CD14-positive monocyte (primary cell): ENCODE results near the gene DDAH1. TPM values are rescaled to one million over a fixed set of nuclear protein-coding genes. Genes with fewer than 3 reads are reported as not detected.

Experiments
- DNase-seq, 3 donors: peaks; one replicate each; pipeline ENCODE4 v3.0.0-alpha.2; 2011 to 2022
- H2AFZ ChIP-seq: 2 replicates; pipeline ENCODE4 v1.6.0; 2012; ENCODE audit warnings: mild to moderate bottlenecking, low read depth, low read length, inconsistent platforms; ENCODE audit not compliant: insufficient read depth, poor library complexity, severe bottlenecking
- H3K27ac ChIP-seq, 2 donors: 1 replicate in 1 of 2; 2 replicates in 1 of 2; pipeline ENCODE4 v1.5.1; 2012 to 2013; ENCODE audit warnings: low read length in 2 of 2, control low read depth in 1 of 2, inconsistent platforms in 1 of 2, low read depth in 1 of 2, mild to moderate bottlenecking in 1 of 2
- H3K27me3 ChIP-seq, 2 donors: one replicate each; pipeline versions ENCODE4 v1.6.0 to v1.6.1; 2011 to 2013; ENCODE audit warnings: low read length in 2 of 2; ENCODE audit not compliant: control insufficient read depth in 2 of 2, insufficient read depth in 2 of 2
- H3K36me3 ChIP-seq, 2 donors: replicated peaks in 1 of 2; 1 replicate in 1 of 2; 2 replicates in 1 of 2; pipeline versions ENCODE4 v1.5.1 to v1.6.1; 2012 to 2013; ENCODE audit warnings: low read length in 2 of 2, control low read depth in 1 of 2, inconsistent platforms in 1 of 2, mild to moderate bottlenecking in 1 of 2; ENCODE audit not compliant: insufficient read depth in 2 of 2, control insufficient read depth in 1 of 2
- H3K4me1 ChIP-seq, 2 donors: 1 replicate in 1 of 2; 2 replicates in 1 of 2; pipeline versions ENCODE4 v1.5.1 to v1.6.1; 2012 to 2013; ENCODE audit warnings: low read length in 2 of 2, control low read depth in 1 of 2, inconsistent platforms in 1 of 2, mild to moderate bottlenecking in 1 of 2, moderate library complexity in 1 of 2; ENCODE audit not compliant: insufficient read depth in 2 of 2, control insufficient read depth in 1 of 2
- H3K4me2 ChIP-seq: replicated peaks from 2 replicates; pipeline ENCODE3; 2012; ENCODE audit warnings: low read length, moderate library complexity, mild to moderate bottlenecking; ENCODE audit not compliant: poor library complexity, severe bottlenecking; ENCODE audit errors: extremely low read depth
- H3K4me3 ChIP-seq, 3 experiments: fragments of 200-600 bp in 1 of 3; sonication (generic) in 1 of 3; replicated peaks in 1 of 3; 1 replicate in 2 of 3; 2 replicates in 1 of 3; pipeline ENCODE4 v1.5.1; 2011 to 2013; ENCODE audit warnings: low read length in 3 of 3, mild to moderate bottlenecking in 3 of 3, control low read depth in 2 of 3, low read depth in 2 of 3, inconsistent platforms in 1 of 3, moderate library complexity in 1 of 3
- H3K79me2 ChIP-seq: 2 replicates; pipeline ENCODE4 v1.6.0; 2012; ENCODE audit warnings: mild to moderate bottlenecking, control low read depth, inconsistent platforms, low read length, moderate library complexity; ENCODE audit not compliant: insufficient read depth
- H3K9ac ChIP-seq: 2 replicates; pipeline ENCODE4 v1.6.0; 2017; ENCODE audit warnings: low read length, mild to moderate bottlenecking; ENCODE audit not compliant: insufficient read depth, poor library complexity, severe bottlenecking
- H3K9me3 ChIP-seq, 2 donors: replicated peaks in 1 of 2; 1 replicate in 1 of 2; 2 replicates in 1 of 2; pipeline versions ENCODE4 v1.5.1 to v1.6.1; 2012 to 2013; ENCODE audit warnings: low read length in 2 of 2, control low read depth in 1 of 2; ENCODE audit not compliant: control insufficient read depth in 1 of 2, insufficient read depth in 1 of 2
- H4K20me1 ChIP-seq: 2 replicates; pipeline ENCODE4 v1.6.0; 2012; ENCODE audit warnings: mild to moderate bottlenecking, low read length, control low read depth, moderate library complexity; ENCODE audit not compliant: insufficient read depth
- H3K27ac Mint-ChIP-seq, 7 donors: one replicate each; pipeline ENCODE4 v1.8.0; 2020; ENCODE audit warnings: mild to moderate bottlenecking in 7 of 7, mixed read lengths in 7 of 7, moderate library complexity in 6 of 7, inconsistent platforms in 2 of 7
- H3K27me3 Mint-ChIP-seq, 3 donors: one replicate each; pipeline ENCODE4 v1.8.0; 2021 to 2022; ENCODE audit warnings: low read depth in 3 of 3, mild to moderate bottlenecking in 3 of 3, mixed read lengths in 3 of 3, moderate library complexity in 3 of 3, inconsistent platforms in 1 of 3
- H3K36me3 Mint-ChIP-seq, 2 donors: one replicate each; pipeline ENCODE4 v1.8.0; 2020; ENCODE audit warnings: mixed read lengths in 2 of 2, inconsistent platforms in 1 of 2, mild to moderate bottlenecking in 1 of 2
- H3K4me1 Mint-ChIP-seq: one replicate; pipeline ENCODE4 v1.8.0; 2020; ENCODE audit warnings: mild to moderate bottlenecking, mixed read lengths
- H3K4me3 Mint-ChIP-seq, 2 donors: one replicate each; pipeline ENCODE4 v1.8.0; 2020; ENCODE audit warnings: mild to moderate bottlenecking in 2 of 2, mixed read lengths in 2 of 2, moderate library complexity in 1 of 2
- H3K9me3 Mint-ChIP-seq, 7 donors: one replicate each; pipeline ENCODE4 v1.8.0; 2020 to 2022; ENCODE audit warnings: mixed read lengths in 7 of 7, mild to moderate bottlenecking in 6 of 7, moderate library complexity in 6 of 7, inconsistent platforms in 2 of 7
- CTCF ChIP-seq: fragments of 200-600 bp; IDR thresholded peaks from one replicate; pipeline ENCODE4 v1.8.0; 2022; ENCODE audit warnings: antibody characterized with exemption, mild to moderate bottlenecking
- WGBS: methylation state at CpG from one replicate; pipeline ENCODE4 v1.1.5; 2013; ENCODE audit warnings: missing lambda C conversion rate; ENCODE audit not compliant: insufficient coverage; 5-methylcytosine and 5-hydroxymethylcytosine counted together
- intact Hi-C, 2 donors: fragments of 100-400 bp; cut with micrococcal nuclease; formaldehyde crosslinking; loops; one replicate each; pipeline versions ENCODE4 v1.15.0 to v1.15.1; 2023
- polyA plus RNA-seq, 3 donors: library from polyadenylated mRNA; depleted of rRNA in 1 of 3; unstranded in 2 of 3; stranded (reverse) in 1 of 3; fragments of 300-500 nt in 2 of 3; fragments of >200 nt in 1 of 3; fragmentation: Illumina TruSeq in 2 of 3; gene quantifications; 1 replicate in 2 of 3; 2 replicates in 1 of 3; pipeline ENCODE4 v1.2.3, GENCODE V29; 2012 to 2021

Gene DDAH1
- polyA plus RNA-seq, 3 donors = not detected

- Histone ChIP-seq H3K27ac (no peak overlapping the region), H3K36me3 (no peaks in the 10 kb centered on the region), H3K4me3 (no peak overlapping the region), H3K9ac (no peak overlapping the region), H3K4me1 (no peaks in the 10 kb centered on the region), H2AFZ (no peak overlapping the region), H3K27me3 (peaks cover 28 to 46% of the 10 kb centered on the region in 2 donors), H3K9me3 (no peaks in the 10 kb centered on the region), H3K4me2 (no peak overlapping the region), H4K20me1 (no peaks in the 10 kb centered on the region), H3K79me2 (no peaks in the 10 kb centered on the region)
- Mint-ChIP-seq H3K4me3 (no peak overlapping the region), H3K27me3 (peaks cover 23 to 43% (median 25%) of the 10 kb centered on the region in 3 donors), H3K9me3 (peaks cover 0 to 2% (median 0%) of the 10 kb centered on the region in 7 donors), H3K4me1 (no peaks in the 10 kb centered on the region), H3K27ac (no peak overlapping the region), H3K36me3 (no peaks in the 10 kb centered on the region)
- no CpG with 5 or more reads among the region's 1 CpG for WGBS
- intact Hi-C loops = no loop called here
- TF ChIP-seq CTCF = no peak
- DNase-seq = no peak
These were observed 121.7 kb downstream of the DDAH1 start for GRCh38 chr1:85343213-85343611.

- no peaks in the 10 kb centered on the region for H3K79me2 ChIP-seq
- Mint-ChIP-seq H3K36me3 (no peaks in the 10 kb centered on the region), H3K27me3 (peaks cover 30 to 52% (median 32%) of the 10 kb centered on the region in 3 donors), H3K4me3 (no peak overlapping the region), H3K27ac (no peak overlapping the region), H3K9me3 (peaks cover 0 to 2% (median 0%) of the 10 kb centered on the region in 7 donors), H3K4me1 (no peaks in the 10 kb centered on the region)
- intact Hi-C loops = no loop called here
- no peak overlapping the region for H3K9ac ChIP-seq
- H2AFZ ChIP-seq = no peak overlapping the region
- no peak overlapping the region for H3K4me3 ChIP-seq
- H3K27ac ChIP-seq = no peak overlapping the region
- no peaks in the 10 kb centered on the region for H4K20me1 ChIP-seq
- peaks cover 34 to 55% of the 10 kb centered on the region in 2 donors for H3K27me3 ChIP-seq
- no peaks in the 10 kb centered on the region for H3K4me1 ChIP-seq
- no peak for TF ChIP-seq CTCF
- no peaks in the 10 kb centered on the region for H3K36me3 ChIP-seq
- DNase-seq = no peak
- H3K9me3 ChIP-seq = no peaks in the 10 kb centered on the region
- H3K4me2 ChIP-seq = no peak overlapping the region
These were observed 122.8 kb downstream of the DDAH1 start for GRCh38 chr1:85342207-85342606.
